ENCODE results near the gene FAM13A.
"Not testable (repeated sequence)": the region's sequence is repeated elsewhere in the genome, so short reads cannot be mapped to it uniquely, and the experiment has no call there.

FAM13A gene

DNA sequence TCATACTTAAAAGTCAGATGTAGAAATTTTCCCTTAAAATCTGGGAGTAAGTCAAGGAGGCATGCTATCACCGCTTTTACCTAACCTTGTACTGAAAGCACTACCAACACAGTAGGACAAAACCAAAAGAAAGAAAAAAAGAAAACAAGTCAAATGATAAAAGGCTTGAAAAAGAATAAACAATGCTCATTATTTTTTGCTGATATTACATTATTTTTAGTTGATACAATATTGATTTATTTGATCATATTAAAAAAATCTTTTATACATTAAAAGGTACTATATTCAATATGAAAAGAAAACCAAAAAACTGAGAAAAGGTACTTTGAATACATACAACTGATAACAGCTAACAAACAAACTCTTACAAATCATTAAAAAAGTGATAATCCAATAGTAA lies 164.3 kb downstream of the FAM13A start:
- no peak for DNase-seq

GRCh38 chr4:88891636-88892035 lies 165.3 kb downstream of the FAM13A start:
- DNase-seq, result no peak

DNA sequence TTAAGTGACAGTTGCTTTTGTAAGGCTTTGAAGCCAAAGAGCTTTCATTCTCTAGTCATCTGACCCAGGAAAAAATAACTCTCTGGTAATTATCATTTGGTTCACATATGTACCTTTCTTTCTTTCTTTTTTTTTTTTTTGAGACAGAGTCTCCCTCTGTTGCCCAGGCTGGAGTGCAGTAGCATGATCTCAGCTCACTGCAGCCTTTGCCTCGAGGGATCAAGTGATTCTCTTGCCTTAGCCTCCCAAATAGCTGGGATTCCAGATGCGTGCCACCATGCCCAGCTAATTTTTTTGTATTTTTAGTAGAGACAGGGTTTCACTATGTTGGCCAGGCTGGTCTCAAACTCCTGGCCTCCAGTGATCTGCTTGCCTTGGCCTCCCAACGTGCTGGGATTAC lies 169.6 kb downstream of the FAM13A start:
- DNase-seq, result not testable (repeated sequence)

DNA sequence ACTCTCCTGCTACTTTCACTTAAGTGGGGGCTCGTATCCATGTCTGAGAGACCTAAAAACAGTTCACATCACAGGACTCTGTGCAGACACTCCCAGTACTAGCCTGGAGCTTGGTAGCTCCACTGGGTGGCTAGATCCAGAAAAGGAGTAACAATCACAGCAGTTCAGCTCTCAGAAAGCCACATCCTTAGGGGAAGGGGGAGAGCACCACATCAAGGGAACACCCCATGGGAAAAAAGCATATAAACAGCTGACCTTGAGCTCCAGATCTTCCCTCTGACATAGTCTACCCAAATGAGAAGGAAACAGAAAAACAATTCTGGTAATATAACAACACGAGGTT lies 175.8 kb downstream of the FAM13A start:
- DNase-seq, result no peak

DNA sequence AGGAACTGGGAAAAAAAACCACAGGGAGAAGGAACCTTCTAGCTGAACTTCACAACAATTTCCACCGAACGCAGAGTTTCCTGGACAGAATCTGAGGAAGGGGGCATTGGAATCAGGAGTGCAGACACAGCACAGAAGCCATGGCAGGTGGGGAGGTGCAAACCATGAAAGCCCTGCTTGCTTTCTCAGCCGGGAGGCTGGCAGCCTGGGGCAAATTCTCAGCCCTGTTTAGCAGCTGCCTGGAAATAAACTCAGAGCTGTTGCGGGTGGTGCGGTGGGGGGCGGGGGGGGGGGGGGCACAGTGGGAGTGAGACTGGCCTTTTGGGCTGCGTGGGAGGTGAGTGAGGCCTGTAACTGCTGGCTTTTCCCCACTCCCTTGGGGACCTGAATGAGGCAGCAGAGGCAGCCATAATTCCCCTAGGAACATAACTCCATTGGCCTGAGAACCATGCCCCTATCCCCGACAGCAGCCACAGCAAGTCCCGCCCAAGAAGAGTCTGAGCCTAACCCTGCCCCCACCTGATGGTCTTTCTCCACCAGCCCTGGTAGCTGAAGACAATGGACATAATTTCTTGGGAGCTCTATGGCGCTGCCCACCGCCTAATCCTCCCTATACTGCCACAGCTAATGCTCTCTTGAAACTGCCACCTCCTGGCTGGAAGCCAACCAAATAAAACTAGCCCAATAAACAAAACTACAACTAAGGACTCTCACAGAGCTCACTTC lies 176.3 kb downstream of the FAM13A start:
- DNase-seq, result no peak

- DNase-seq, result no peak
Measured at GRCh38 chr4:88879991-88880390, 177.0 kb downstream of the FAM13A start.

DNA sequence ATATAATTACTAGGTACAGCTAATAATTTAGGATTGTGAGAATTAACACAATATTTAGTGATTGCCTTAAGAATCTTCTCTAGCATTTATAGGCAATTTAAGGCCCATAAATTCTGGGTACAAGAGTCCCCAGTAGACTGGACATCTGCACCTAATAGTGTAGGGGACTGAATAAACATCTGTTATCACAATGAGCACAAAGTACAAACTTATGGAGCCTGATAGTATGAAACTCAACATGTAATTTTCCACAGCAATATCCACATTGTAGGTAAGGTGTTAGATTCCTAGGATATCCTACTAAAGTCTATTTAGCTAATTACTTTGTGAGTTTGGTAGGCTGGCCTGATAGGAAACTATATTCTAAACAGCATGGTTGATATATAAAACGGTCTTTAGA lies 178.3 kb downstream of the FAM13A start:
- no peak for DNase-seq

DNA sequence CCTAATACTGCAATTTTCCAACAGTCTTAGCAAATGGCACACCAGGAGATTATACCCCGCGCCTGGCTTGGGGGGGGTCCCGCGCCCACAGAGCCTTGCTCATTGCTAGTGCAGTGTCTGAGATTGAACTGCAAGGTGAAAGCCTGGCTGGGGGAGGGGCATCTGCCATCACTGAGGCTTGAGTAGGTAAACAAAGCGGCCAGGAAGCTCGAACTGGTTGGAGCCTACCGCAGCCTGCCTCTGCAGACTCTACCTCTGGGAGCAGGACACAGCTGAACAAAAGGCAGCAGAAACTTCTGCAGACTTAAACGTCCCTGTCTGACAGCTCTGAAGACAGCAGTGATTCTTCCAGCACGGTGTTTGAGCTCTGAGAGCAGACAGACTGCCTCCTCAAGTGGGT lies 186.6 kb downstream of the FAM13A start:
- no peak for DNase-seq

- DNase-seq, result no peak
Measured at GRCh38 chr4:88868510-88868909, 188.5 kb downstream of the FAM13A start.

GRCh38 chr4:88866862-88867550 lies 190.0 kb downstream of the FAM13A start:
- no peak for DNase-seq

DNA sequence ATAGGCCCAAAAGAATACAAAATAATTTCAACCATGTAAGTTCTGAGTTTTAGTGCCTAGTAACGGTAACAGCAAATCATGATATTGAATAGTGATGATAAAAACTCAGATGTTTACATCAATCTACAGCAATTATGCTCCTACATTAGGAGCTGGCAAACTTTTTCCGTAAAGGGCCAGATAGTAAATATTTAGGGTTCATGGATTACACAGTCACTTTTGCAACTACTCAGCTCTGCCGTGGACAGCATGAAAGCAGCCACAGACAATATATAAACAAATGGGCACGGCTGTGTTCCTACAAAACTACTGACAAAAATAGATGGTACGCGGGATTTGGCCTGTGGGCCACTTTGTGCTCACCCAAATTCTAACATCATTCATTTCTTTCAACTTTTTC lies 191.5 kb downstream of the FAM13A start:
- no peak for DNase-seq

DNA sequence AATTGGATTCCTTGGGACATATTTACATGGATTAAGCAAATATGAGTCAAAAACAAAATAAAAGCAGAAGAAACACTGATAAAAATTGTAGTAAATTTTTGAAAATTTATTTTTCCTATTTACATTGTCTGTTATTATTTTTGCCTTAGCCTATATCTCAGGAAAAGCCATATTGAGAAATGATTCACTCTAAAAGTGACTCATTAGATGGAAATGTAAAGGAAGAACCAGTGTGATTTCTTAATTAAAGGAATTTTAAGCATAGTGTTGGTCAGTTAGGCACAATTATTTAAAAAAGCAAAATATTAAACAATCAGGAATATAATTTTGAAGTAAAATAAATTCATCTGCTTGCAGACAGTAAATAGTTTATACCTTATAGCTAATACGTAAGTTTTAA lies 191.9 kb downstream of the FAM13A start:
- DNase-seq, result no peak

DNA sequence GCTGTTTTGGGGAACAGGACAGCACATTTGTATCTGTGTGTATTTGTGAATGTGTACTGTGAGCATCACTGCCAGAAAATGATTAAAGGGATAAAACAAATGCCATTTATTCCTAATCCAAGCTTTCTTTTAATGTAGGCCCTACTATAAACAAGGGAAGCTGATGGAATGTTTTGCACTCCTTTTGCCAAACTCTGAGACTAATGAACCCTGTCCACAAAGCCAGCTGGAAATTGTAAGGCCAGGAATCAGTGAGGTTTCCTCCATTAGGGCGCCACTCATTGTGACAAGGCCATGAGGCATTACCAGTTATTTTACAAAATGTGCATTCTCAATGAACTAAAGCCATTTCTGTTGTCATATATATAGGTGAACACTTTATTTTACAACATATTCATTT lies 196.4 kb downstream of the FAM13A start:
- DNase-seq, result no peak

DNA sequence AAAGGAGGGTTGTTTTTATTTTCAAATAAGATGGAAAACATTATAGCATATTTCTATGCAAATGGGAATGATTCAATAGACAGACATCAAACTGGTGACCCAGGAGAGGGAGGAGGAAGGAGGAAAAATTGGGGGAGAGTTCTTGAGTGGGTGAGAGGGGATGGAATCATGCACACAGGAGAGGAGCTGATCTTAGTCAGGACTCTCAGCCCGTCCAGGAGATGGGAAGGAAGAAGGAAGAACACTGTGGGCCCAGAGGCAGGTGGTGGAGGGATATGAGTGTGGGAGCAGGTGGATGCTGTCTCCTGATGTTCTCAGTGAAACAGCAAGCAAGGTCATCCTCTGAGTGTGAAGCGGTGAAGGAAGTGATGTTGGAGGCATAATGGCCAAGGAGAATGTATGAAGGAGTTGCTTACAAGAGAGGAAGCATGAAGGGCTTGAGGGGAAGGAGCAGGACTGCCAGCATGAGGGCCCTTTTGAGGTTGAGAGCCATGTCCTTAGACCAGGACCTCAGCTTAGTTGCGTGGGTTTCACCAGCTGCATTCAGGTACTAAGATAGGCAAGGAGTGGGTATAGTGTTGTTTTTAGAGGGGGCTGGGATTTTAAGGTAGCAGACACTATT lies 197.7 kb downstream of the FAM13A start:
- no peak for DNase-seq

- no peak for DNase-seq
Measured at GRCh38 chr4:88858752-88859151, 198.2 kb downstream of the FAM13A start.

DNA sequence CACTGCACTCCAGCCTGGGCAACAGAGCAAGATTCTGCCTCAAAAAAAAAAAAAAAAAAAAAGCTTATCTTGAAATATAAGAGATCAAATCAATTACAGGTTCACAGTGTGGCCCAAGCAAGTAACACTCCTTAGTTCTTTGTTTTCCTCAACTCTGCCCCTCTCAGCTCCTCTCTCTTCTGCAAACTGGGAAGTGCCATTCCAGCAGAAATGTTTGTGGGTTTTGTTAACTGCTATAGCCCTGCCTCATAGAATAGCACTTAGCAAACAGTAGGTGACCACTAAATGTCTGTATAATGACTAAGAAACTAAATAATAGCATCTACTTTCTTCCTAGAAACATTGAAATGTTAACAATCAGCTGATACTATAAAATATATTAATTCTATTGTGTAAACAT lies 199.4 kb downstream of the FAM13A start:
- no peak for DNase-seq

- DNase-seq, result no peak
Measured at GRCh38 chr4:88854481-88854880, 202.5 kb downstream of the FAM13A start.

- DNase-seq, result not testable (repeated sequence)
Measured at GRCh38 chr4:88853583-88853982, 203.4 kb downstream of the FAM13A start.

DNA sequence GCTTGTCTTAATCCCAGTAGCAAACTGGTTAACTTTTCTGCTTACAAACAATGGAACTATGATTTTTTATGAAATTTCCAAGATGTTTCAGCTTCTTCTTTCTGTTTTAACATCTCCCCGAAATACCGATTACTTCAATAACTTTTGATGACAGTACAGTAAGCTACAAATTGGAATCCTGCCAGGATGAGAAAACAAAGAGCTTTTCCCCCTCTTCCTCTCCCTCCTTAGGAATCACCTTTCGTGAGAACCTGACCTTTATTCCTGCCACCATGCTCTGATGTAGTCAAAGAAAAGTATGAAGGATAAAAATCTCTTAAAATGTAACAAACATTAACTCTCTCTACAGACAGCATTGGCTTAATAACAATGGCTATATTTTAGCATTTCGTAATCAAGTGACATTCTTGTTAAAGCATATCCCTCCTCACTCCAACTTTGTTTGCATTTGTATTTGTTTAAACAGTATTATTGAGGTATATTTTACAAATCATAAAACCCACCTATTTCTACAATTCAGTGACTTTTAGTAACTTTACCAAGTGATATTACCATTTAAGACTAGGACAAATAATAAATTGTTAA lies 210.7 kb downstream of the FAM13A start:
- no peak for DNase-seq

DNA sequence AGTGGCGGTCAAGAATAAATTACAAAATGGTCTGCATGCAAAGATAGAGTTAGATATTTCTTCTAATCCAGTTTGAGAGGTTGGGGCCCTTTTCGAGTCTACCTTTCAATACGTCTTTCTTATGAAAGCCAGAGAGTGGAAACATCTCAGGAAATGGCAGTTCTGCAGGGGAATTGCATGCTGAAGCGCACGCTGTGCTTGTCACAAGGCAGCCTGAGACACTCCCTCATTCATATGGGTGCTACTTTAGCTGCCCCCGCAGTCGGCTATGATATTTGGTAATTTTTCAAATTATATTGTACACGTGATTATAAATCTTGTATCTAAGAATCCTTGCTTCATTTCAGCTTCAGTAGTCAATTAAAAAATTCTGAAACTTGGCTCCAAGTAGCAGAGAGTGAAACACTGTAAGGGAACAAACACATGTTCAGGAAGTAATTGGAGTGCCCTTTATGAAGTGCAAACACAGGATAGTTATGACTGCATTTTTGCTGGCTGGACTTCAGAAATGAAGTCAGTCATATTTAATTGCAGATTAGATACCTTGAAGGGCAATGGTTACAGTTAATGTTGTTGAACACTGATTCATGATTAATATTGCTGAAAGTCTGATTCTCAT lies 213.8 kb downstream of the FAM13A start:
- no peak for DNase-seq

GRCh38 chr4:88841635-88842034 lies 215.3 kb downstream of the FAM13A start:
- no peak for DNase-seq

- DNase-seq, result no peak
Measured at GRCh38 chr4:88836216-88836615, 220.8 kb downstream of the FAM13A start.

- no peak for DNase-seq
Measured at GRCh38 chr4:88831031-88831430, 226.0 kb downstream of the FAM13A start.

- no peak for DNase-seq
Measured at GRCh38 chr4:88830598-88830997, 226.4 kb downstream of the FAM13A start.

Data from activated naive CD4-positive, alpha-beta T cell (primary cell).